Activated CD4-positive, alpha-beta memory T cell treated with anti-CD3 and anti-CD28 coated beads, Interleukin-2, amount 10 ng/mL, durations not matched to agents 7 days and 5 days (primary cell): ENCODE data around the gene CPNE1. TPM values are rescaled to one million over a fixed set of nuclear protein-coding genes. Genes with fewer than 3 reads are reported as not detected.
"Not testable (repeated sequence)": the region's sequence is repeated elsewhere in the genome, so short reads cannot be mapped to it uniquely, and the experiment has no call there.

Source experiments
- CTCF ChIA-PET: fragments of 350-600 bp; sonication (Branson Sonifier 250); formaldehyde crosslinking; loops from one replicate; lab custom pipeline; 2021; ENCODE audit warnings: antibody characterized with exemption, inconsistent platforms; lab: Charles Lee
- POLR2A ChIA-PET: fragments of 350-600 bp; sonication (Branson Sonifier 250); formaldehyde crosslinking; loops from one replicate; lab custom pipeline; 2021; ENCODE audit warnings: antibody characterized with exemption; lab: Charles Lee
- DNase-seq: peaks from one replicate; pipeline ENCODE4 v3.0.0-alpha.2; 2020
- H3K27ac Mint-ChIP-seq: one replicate; pipeline ENCODE4 v1.8.0; 2021; ENCODE audit warnings: mild to moderate bottlenecking, mixed read lengths
- H3K27me3 Mint-ChIP-seq: one replicate; pipeline ENCODE4 v1.8.0; 2021; ENCODE audit warnings: mixed read lengths
- H3K36me3 Mint-ChIP-seq: one replicate; pipeline ENCODE4 v1.8.0; 2021; ENCODE audit warnings: low read depth, mixed read lengths
- H3K4me1 Mint-ChIP-seq: one replicate; pipeline ENCODE4 v1.8.0; 2021; ENCODE audit warnings: mixed read lengths
- H3K4me3 Mint-ChIP-seq: one replicate; pipeline ENCODE4 v1.8.0; 2021; ENCODE audit warnings: mild to moderate bottlenecking, mixed read lengths
- H3K9me3 Mint-ChIP-seq: one replicate; pipeline ENCODE4 v1.8.0; 2021; ENCODE audit warnings: mixed read lengths
- total RNA-seq, 2 experiments: library from RNA; stranded (reverse); gene quantifications; one replicate each; pipeline ENCODE4 v1.2.3, GENCODE V29; 2021

Gene CPNE1
- total RNA-seq, 2 experiments from 2014 or later = 239 to 243 TPM

GRCh38 chr20:35695245-35695749 is 30.6 kb upstream of the CPNE1 start:
- peaks cover 26% of the 10 kb centered on the region for H3K4me1 Mint-ChIP-seq
- no peaks in the 10 kb centered on the region for H3K27me3 Mint-ChIP-seq
- peaks cover 41% of the 10 kb centered on the region for H3K36me3 Mint-ChIP-seq
- DNase-seq = no peak
- ChIA-PET CTCF (no interaction called here), POLR2A (no interaction called here)
- H3K27ac Mint-ChIP-seq = peak overlapping the region; percentile 12
- H3K4me3 Mint-ChIP-seq = no peak overlapping the region
- no peaks in the 10 kb centered on the region for H3K9me3 Mint-ChIP-seq

- Mint-ChIP-seq H3K36me3 (peaks cover 38% of the 10 kb centered on the region), H3K27ac (no peak overlapping the region), H3K4me3 (no peak overlapping the region), H3K27me3 (no peaks in the 10 kb centered on the region), H3K9me3 (no peaks in the 10 kb centered on the region), H3K4me1 (peaks cover under 1% of the 10 kb centered on the region)
- ChIA-PET POLR2A (no interaction called here), CTCF (interaction anchor here (0.6 kb wide), 1 partner anchor 15 kb away, joined by 3 read pairs; no protein-coding TSS in a partner anchor)
- no peak for DNase-seq
Measured at GRCh38 chr20:35690265-35690664, 25.6 kb upstream of the CPNE1 start.

DNA sequence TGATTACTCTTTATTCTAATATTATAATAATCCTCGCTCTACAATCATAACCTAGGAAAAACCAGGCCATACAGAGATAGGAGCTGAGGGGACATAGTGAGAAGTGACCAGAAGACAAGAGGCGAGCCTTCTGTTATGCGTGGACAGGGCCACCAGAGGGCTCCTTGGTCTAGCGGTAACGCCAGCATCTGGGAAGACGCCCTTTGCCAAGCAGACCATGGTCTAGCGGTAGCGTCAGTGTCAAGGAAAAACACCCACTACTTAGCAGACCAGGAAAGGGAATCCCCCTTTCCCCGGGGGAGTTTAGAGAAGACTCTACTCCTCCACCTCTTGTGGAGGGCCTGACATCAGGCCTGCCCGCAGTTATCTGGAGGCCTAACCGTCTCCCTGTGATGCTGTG is 22.2 kb upstream of the CPNE1 start:
- CTCF ChIA-PET, H3K9me3 Mint-ChIP-seq, POLR2A ChIA-PET, H3K4me3 Mint-ChIP-seq, H3K27me3 Mint-ChIP-seq, H3K4me1 Mint-ChIP-seq, H3K27ac Mint-ChIP-seq, DNase-seq: not testable (repeated sequence)
- peaks cover 29% of the 10 kb centered on the region for H3K36me3 Mint-ChIP-seq

DNA sequence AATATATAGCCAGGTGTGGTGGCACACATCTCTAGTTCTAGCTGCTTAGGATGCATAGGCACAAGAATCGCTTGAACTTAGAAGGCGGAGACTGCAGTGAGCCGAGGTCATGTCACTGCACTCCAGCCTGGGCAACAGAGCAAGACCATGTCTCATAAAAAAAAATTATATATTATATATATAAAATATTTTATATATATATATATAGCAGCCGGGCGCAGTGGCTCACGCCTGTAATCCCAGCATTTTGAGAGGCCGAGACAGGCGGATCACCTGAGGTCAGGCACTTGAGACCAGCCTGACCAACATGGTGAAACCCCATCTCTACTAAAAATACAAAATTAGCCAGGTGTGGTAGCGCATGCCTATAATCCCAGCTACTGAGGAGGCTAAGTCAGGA is 20.7 kb upstream of the CPNE1 start:
- POLR2A ChIA-PET = interaction anchor here (1.0 to 2.0 kb wide), 3 partner anchors 10 to 57 kb away, joined by 3 to 5 read pairs (median 4); partner anchors contain the start of genes NFS1, RBM39 and ROMO1
- H3K4me3 Mint-ChIP-seq, H3K27me3 Mint-ChIP-seq, H3K4me1 Mint-ChIP-seq, H3K9me3 Mint-ChIP-seq, DNase-seq, H3K27ac Mint-ChIP-seq: not testable (repeated sequence)
- peaks cover 26% of the 10 kb centered on the region for H3K36me3 Mint-ChIP-seq
- CTCF ChIA-PET = interaction anchor here (0.7 kb wide), 2 partner anchors 131 to 202 kb away, joined by 4 read pairs; no protein-coding TSS in a partner anchor

DNA sequence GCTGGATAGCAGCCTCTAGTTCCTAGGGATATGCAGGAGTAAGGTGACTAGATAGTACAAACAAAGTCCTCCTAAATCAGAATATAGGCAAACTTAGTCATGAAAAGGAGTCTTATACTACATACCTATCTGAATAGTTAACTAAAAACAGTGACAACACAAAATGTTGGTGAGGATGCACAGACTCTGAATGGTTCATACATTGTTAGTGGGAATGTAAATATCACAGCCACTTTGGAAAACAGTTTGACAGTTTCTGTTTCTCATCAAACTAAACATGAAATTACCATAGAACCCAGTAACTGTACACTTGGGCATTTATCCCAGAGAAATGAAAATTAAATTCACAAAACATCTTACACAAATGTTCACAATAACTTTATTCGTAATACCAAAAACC is 17.3 kb upstream of the CPNE1 start:
- peaks cover 16% of the 10 kb centered on the region for H3K36me3 Mint-ChIP-seq
- DNase-seq = no peak
- no peak overlapping the region for H3K4me3 Mint-ChIP-seq
- ChIA-PET CTCF (no interaction called here), POLR2A (no interaction called here)
- no peak overlapping the region for H3K27ac Mint-ChIP-seq
- no peaks in the 10 kb centered on the region for H3K4me1 Mint-ChIP-seq
- H3K9me3 Mint-ChIP-seq = no peaks in the 10 kb centered on the region
- no peaks in the 10 kb centered on the region for H3K27me3 Mint-ChIP-seq

- no peak overlapping the region for H3K4me3 Mint-ChIP-seq
- CTCF ChIA-PET = interaction anchor here (0.6 to 1.3 kb wide), 2 partner anchors 15 to 29 kb away, joined by 3 to 4 read pairs; no protein-coding TSS in a partner anchor
- POLR2A ChIA-PET = interaction anchor here (2.1 kb wide), 1 partner anchor 62 kb away, joined by 5 read pairs; the partner anchor contains the start of gene RBM39
- no peak overlapping the region for H3K27ac Mint-ChIP-seq
- peaks cover 13% of the 10 kb centered on the region for H3K36me3 Mint-ChIP-seq
- H3K9me3 Mint-ChIP-seq = no peaks in the 10 kb centered on the region
- H3K27me3 Mint-ChIP-seq = no peaks in the 10 kb centered on the region
- no peaks in the 10 kb centered on the region for H3K4me1 Mint-ChIP-seq
- no peak for DNase-seq
Measured at GRCh38 chr20:35680452-35681183, 15.9 kb upstream of the CPNE1 start.

- CTCF ChIA-PET = interaction anchor here (0.8 kb wide), 1 partner anchor 15 kb away, joined by 3 read pairs; no protein-coding TSS in a partner anchor
- POLR2A ChIA-PET = interaction anchor here (1.0 to 3.6 kb wide), 3 partner anchors 10 to 55 kb away, joined by 4 to 24 read pairs (median 4); partner anchors contain the start of genes CPNE1 and RBM12
- no peaks in the 10 kb centered on the region for H3K27me3 Mint-ChIP-seq
- H3K27ac Mint-ChIP-seq = no peak overlapping the region
- no peaks in the 10 kb centered on the region for H3K4me1 Mint-ChIP-seq
- H3K36me3 Mint-ChIP-seq = peaks cover 43% of the 10 kb centered on the region
- H3K4me3 Mint-ChIP-seq = no peak overlapping the region
- DNase-seq = no peak
- H3K9me3 Mint-ChIP-seq = no peaks in the 10 kb centered on the region
Measured at GRCh38 chr20:35674921-35675320, 10.2 kb upstream of the CPNE1 start.

- Mint-ChIP-seq H3K36me3 (peaks cover 45% of the 10 kb centered on the region), H3K4me1 (no peaks in the 10 kb centered on the region), H3K4me3 (no peak overlapping the region)
Measured at GRCh38 chr20:35673884-35674283, 9.2 kb upstream of the CPNE1 start.

GRCh38 chr20:35669681-35670080 is 5.0 kb upstream of the CPNE1 start:
- Mint-ChIP-seq H3K27me3 (no peaks in the 10 kb centered on the region), H3K27ac (no peak overlapping the region), H3K9me3 (no peaks in the 10 kb centered on the region), H3K36me3 (peaks cover 52% of the 10 kb centered on the region), H3K4me1 (peaks cover 4% of the 10 kb centered on the region), H3K4me3 (no peak overlapping the region)
- CTCF ChIA-PET = no interaction called here
- POLR2A ChIA-PET = interaction anchor here (1.1 to 1.8 kb wide), 2 partner anchors 18 to 74 kb away, joined by 4 read pairs; no protein-coding TSS in a partner anchor
- peak; percentile 5 for DNase-seq

More at GRCh38 chr20:35673884-35674283, 9.2 kb upstream of the CPNE1 start:
- ChIA-PET CTCF (no interaction called here), POLR2A (interaction anchor here (0.8 to 3.6 kb wide), 3 partner anchors 9 to 218 kb away, joined by 3 to 24 read pairs (median 3); partner anchors contain the start of genes CEP250, CPNE1 and RBM12)
- Mint-ChIP-seq H3K9me3 (no peaks in the 10 kb centered on the region), H3K27me3 (no peaks in the 10 kb centered on the region), H3K27ac (no peak overlapping the region)
- DNase-seq = peak; percentile 4

DNA sequence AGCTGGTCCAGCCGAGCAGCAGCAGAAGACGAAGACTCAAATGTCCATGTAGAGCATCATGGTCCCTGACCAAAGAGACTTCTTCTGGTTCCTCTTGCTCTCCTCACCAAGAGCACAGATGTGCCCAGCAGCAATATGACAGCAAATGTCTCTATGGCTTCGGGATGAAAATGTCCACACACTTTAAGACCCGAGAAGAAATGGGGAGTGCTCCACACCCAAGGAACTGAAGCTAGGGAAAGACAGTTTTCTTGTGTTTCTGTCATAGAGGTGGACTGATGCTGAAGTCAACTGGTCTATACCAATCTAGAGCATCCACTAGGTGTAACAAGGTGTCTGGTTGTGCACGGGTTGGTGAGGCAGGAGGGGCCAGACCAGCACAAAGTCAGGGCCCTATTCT is 4.5 kb upstream of the CPNE1 start:
- ChIA-PET POLR2A (interaction anchor here (1.1 to 1.8 kb wide), 2 partner anchors 19 to 75 kb away, joined by 4 read pairs; no protein-coding TSS in a partner anchor), CTCF (no interaction called here)
- Mint-ChIP-seq H3K4me1 (peaks cover 4% of the 10 kb centered on the region), H3K4me3 (no peak overlapping the region), H3K27me3 (no peaks in the 10 kb centered on the region), H3K27ac (no peak overlapping the region), H3K36me3 (peaks cover 53% of the 10 kb centered on the region), H3K9me3 (no peaks in the 10 kb centered on the region)
- DNase-seq = no peak

- peak overlapping the region; percentile 24 for H3K27ac Mint-ChIP-seq
- POLR2A ChIA-PET = interaction anchor here (1.0 to 10.3 kb wide), 6 partner anchors 10 to 175 kb away, joined by 3 to 198 read pairs (median 26); partner anchors contain the start of genes ERGIC3, RBM39 and SPAG4
- peaks cover 34% of the 10 kb centered on the region for H3K4me1 Mint-ChIP-seq
- CTCF ChIA-PET = interaction anchor here (0.6 to 3.0 kb wide), 5 partner anchors 14 to 1169 kb away, joined by 3 to 24 read pairs (median 4); partner anchors contain the start of gene SCAND1
- H3K9me3 Mint-ChIP-seq = no peaks in the 10 kb centered on the region
- H3K4me3 Mint-ChIP-seq = peak overlapping the region; percentile 18
- H3K27me3 Mint-ChIP-seq = no peaks in the 10 kb centered on the region
- DNase-seq = no peak
- peaks cover 53% of the 10 kb centered on the region for H3K36me3 Mint-ChIP-seq
Measured at GRCh38 chr20:35665949-35666288, 1.2 kb upstream of the CPNE1 start.

- POLR2A ChIA-PET = interaction anchor here (0.7 to 10.3 kb wide), 34 partner anchors 9 to 1671 kb away, joined by 3 to 198 read pairs (median 6); partner anchors contain the start of genes CEP250, EDEM2, ERGIC3 and NFS1
- DNase-seq = peak; percentile 74
- Mint-ChIP-seq H3K27ac (peak overlapping the region; percentile 98), H3K27me3 (no peaks in the 10 kb centered on the region), H3K9me3 (no peaks in the 10 kb centered on the region), H3K4me3 (peak overlapping the region; percentile 95), H3K4me1 (peaks cover 54% of the 10 kb centered on the region), H3K36me3 (peaks cover 51% of the 10 kb centered on the region)
- CTCF ChIA-PET = interaction anchor here (0.7 to 3.0 kb wide), 9 partner anchors 8 to 1148 kb away, joined by 3 to 24 read pairs (median 3); partner anchors contain the start of genes SCAND1 and SPAG4
Measured at GRCh38 chr20:35663516-35664465, 909 bp downstream of the CPNE1 start.
